HL-60 (cell line): ENCODE results near the gene JAKMIP1.

Experiments
- DNase-seq, 2 experiments: peaks; one replicate each; pipeline ENCODE4 v3.0.0-alpha.2; 2010 to 2020; ENCODE audit warnings: low read depth in 1 of 2, low spot score in 1 of 2
- H3K27ac ChIP-seq: fragments of 250-450 bp; sonication (Bioruptor Pico); replicated peaks from 2 replicates; pipeline ENCODE4 v1.5.1; 2020; ENCODE audit warnings: mild to moderate bottlenecking, moderate library complexity
- H3K27me3 ChIP-seq: fragments of 250-450 bp; sonication (Bioruptor Pico); 2 replicates; pipeline ENCODE4 v1.5.1; 2021; ENCODE audit warnings: mild to moderate bottlenecking, moderate library complexity; ENCODE audit not compliant: insufficient read depth, poor library complexity, severe bottlenecking
- H3K4me3 ChIP-seq: replicated peaks from 2 replicates; pipeline ENCODE4 v1.5.1; 2011; ENCODE audit warnings: mild to moderate bottlenecking, control low read depth, low read length; ENCODE audit not compliant: insufficient read depth
- GABPA ChIP-seq: IDR thresholded peaks from 2 replicates; pipeline ENCODE4 v1.6.1; 2012; ENCODE audit warnings: low read depth
- POLR2AphosphoS5 ChIP-seq: IDR thresholded peaks from 2 replicates; pipeline ENCODE4 v1.6.1; 2012; ENCODE audit warnings: low read depth
- SPI1 ChIP-seq: IDR thresholded peaks from 2 replicates; pipeline ENCODE4 v1.6.1; 2012; ENCODE audit warnings: low read depth, mild to moderate bottlenecking, borderline replicate concordance
- TF ChIP-seq, protein P1 (sequence below): IDR thresholded peaks from one replicate; pipeline ENCODE4 v1.5.1; 2011; ENCODE audit warnings: low read length, control low read depth, inconsistent platforms; ENCODE audit not compliant: insufficient read depth
- TF ChIP-seq, protein P2 (sequence below): IDR thresholded peaks from 2 replicates; pipeline ENCODE4 v1.6.1; 2012; ENCODE audit warnings: low read depth; ENCODE audit not compliant: insufficient replicate concordance

JAKMIP1 gene

DNA sequence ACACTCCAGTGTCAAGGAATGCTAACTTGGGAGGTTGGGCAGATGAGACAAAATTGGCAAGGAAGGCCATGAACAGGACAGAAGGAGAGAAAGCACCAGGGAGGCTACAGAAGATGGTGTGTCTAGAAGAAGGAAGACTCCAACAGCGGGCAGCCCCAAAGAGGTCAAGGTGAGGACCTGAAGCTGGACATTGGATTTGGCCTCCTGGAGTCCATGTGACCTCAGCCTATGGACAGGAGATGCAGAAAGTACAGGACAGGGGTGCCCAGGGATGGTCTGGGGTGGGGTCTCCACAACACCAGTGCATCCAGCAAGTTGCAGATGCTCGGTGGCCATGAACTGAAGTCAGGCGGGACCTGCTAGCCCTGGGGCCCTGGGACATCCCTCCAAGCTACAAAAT, 86.2 kb downstream of the JAKMIP1 start:
- Histone ChIP-seq H3K4me3 (no peak overlapping the region), H3K27ac (no peak overlapping the region), H3K27me3 (no peaks in the 10 kb centered on the region)
- TF ChIP-seq, protein P1, sequence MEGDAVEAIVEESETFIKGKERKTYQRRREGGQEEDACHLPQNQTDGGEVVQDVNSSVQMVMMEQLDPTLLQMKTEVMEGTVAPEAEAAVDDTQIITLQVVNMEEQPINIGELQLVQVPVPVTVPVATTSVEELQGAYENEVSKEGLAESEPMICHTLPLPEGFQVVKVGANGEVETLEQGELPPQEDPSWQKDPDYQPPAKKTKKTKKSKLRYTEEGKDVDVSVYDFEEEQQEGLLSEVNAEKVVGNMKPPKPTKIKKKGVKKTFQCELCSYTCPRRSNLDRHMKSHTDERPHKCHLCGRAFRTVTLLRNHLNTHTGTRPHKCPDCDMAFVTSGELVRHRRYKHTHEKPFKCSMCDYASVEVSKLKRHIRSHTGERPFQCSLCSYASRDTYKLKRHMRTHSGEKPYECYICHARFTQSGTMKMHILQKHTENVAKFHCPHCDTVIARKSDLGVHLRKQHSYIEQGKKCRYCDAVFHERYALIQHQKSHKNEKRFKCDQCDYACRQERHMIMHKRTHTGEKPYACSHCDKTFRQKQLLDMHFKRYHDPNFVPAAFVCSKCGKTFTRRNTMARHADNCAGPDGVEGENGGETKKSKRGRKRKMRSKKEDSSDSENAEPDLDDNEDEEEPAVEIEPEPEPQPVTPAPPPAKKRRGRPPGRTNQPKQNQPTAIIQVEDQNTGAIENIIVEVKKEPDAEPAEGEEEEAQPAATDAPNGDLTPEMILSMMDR, result no peak
- no peak for TF ChIP-seq POLR2AphosphoS5
- no peak for TF ChIP-seq SPI1
- TF ChIP-seq, protein P2, sequence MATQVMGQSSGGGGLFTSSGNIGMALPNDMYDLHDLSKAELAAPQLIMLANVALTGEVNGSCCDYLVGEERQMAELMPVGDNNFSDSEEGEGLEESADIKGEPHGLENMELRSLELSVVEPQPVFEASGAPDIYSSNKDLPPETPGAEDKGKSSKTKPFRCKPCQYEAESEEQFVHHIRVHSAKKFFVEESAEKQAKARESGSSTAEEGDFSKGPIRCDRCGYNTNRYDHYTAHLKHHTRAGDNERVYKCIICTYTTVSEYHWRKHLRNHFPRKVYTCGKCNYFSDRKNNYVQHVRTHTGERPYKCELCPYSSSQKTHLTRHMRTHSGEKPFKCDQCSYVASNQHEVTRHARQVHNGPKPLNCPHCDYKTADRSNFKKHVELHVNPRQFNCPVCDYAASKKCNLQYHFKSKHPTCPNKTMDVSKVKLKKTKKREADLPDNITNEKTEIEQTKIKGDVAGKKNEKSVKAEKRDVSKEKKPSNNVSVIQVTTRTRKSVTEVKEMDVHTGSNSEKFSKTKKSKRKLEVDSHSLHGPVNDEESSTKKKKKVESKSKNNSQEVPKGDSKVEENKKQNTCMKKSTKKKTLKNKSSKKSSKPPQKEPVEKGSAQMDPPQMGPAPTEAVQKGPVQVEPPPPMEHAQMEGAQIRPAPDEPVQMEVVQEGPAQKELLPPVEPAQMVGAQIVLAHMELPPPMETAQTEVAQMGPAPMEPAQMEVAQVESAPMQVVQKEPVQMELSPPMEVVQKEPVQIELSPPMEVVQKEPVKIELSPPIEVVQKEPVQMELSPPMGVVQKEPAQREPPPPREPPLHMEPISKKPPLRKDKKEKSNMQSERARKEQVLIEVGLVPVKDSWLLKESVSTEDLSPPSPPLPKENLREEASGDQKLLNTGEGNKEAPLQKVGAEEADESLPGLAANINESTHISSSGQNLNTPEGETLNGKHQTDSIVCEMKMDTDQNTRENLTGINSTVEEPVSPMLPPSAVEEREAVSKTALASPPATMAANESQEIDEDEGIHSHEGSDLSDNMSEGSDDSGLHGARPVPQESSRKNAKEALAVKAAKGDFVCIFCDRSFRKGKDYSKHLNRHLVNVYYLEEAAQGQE, result no peak
- no peak for TF ChIP-seq GABPA
- DNase-seq, result no peak

DNA sequence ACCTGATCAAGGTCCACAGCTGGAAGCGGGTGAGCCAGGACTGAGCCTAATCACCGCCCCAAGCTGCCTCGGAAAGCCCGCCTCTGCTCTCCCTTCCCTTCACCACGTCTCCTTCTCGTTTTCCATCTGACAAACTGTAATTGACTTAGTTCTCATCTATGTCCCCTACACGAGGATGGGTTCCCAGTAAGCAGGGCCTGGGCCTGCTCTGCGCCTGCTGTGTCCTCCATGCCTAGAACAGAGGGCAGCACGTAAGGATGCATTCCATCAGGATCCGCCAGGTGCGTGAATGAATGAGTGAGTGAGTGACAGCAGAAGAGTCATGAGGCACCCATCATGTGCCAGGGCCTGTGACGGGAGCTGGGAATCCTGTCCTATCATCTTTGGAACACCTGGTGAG, 86.7 kb downstream of the JAKMIP1 start:
- no peak overlapping the region for H3K27ac ChIP-seq
- H3K27me3 ChIP-seq, result no peaks in the 10 kb centered on the region
- DNase-seq, result no peak
- TF ChIP-seq POLR2AphosphoS5, result no peak
- TF ChIP-seq, protein P1, result no peak
- no peak for TF ChIP-seq SPI1
- no peak for TF ChIP-seq GABPA
- TF ChIP-seq, protein P2, result no peak
- H3K4me3 ChIP-seq, result no peak overlapping the region

DNA sequence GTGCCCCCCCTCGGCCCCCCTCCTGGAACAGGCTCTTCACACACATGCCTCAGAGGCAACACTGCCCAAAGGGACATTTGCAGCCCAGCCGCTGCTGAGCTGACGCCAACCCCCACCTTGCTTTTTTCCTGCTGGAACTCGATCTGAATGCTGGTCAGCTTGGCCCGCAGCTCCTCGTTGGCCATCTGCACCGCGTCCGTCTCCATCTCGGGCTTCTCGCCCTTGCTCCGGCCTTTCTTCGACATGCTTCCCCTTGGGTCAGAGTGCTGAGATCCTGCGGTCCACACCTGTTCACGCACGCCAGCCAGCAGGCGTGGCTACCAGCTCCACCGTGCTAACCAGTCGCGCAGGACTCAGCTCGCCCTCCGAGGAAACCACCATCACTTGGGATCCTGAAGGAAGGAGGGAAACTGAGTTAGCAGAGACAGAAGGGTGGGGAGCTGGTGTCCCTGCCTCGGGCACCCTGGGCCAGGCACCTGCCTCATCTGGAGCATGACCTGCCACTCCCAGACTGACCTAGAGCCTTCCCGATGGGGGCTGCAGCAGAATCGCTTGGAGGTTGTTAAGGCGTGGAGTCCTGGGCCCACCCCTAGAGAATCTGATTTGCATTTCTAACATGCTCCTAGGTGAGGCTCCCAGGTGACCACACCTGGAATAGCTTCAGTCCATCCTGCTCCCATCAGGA, 87.6 kb downstream of the JAKMIP1 start:
- DNase-seq, result no peak
- H3K4me3 ChIP-seq, result no peak overlapping the region
- H3K27me3 ChIP-seq, result no peaks in the 10 kb centered on the region
- TF ChIP-seq GABPA (no peak), SPI1 (no peak), POLR2AphosphoS5 (no peak)
- TF ChIP-seq, protein P2, result no peak
- TF ChIP-seq, protein P1, result no peak
- H3K27ac ChIP-seq, result no peak overlapping the region
